Lower lobe of right lung (tissue), 2 donors: Measurements from ENCODE around the gene PTRH2. TPM values are rescaled to one million over a fixed set of nuclear protein-coding genes. Genes with fewer than 3 reads are reported as not detected.

Experiments
- ATAC-seq, 2 donors: fragments of 200-7000 bp; cut with Tn5 transposase; one replicate each; pipeline ENCODE4 v1.9.1; 2020 to 2022; ENCODE audit warnings: mild to moderate bottlenecking in 2 of 2, moderate library complexity in 2 of 2
- DNase-seq: peaks from one replicate; pipeline ENCODE4 v3.0.0-alpha.2; 2020
- H3K27ac ChIP-seq: fragments of 200-600 bp; one replicate; pipeline ENCODE4 v1.8.0; 2022
- H3K27me3 ChIP-seq: fragments of 200-600 bp; one replicate; pipeline ENCODE4 v1.8.0; 2022; ENCODE audit warnings: low read depth
- H3K36me3 ChIP-seq: fragments of 200-600 bp; one replicate; pipeline ENCODE4 v1.8.0; 2022; ENCODE audit warnings: mild to moderate bottlenecking
- H3K4me1 ChIP-seq: fragments of 200-600 bp; one replicate; pipeline ENCODE4 v1.8.0; 2022
- H3K4me3 ChIP-seq: fragments of 200-600 bp; one replicate; pipeline ENCODE4 v1.8.0; 2022; ENCODE audit warnings: mild to moderate bottlenecking
- H3K9me3 ChIP-seq: fragments of 200-600 bp; one replicate; pipeline ENCODE4 v1.8.0; 2022
- CTCF ChIP-seq: fragments of 200-600 bp; IDR thresholded peaks from one replicate; pipeline ENCODE4 v1.8.0; 2022; ENCODE audit warnings: antibody characterized with exemption, mild to moderate bottlenecking
- intact Hi-C: fragments of 100-400 bp; cut with DNase I; formaldehyde crosslinking; loops from one replicate; pipeline ENCODE4 v1.11.0; 2022
- total RNA-seq: library from RNA; stranded (reverse); fragmentation: NEBNext Ultra II Directional; extraction: Animal tissue kit (Norgen Biotek cat#: 25700); gene quantifications from one replicate; pipeline ENCODE4 v1.2.1, GENCODE V29; 2021
- donor health status: DM: no; HTN: yes; CAD: no; lungs with severe emphysema.

Gene PTRH2
- total RNA-seq, 1 donor from 2014 or later: 16.7 TPM

DNA sequence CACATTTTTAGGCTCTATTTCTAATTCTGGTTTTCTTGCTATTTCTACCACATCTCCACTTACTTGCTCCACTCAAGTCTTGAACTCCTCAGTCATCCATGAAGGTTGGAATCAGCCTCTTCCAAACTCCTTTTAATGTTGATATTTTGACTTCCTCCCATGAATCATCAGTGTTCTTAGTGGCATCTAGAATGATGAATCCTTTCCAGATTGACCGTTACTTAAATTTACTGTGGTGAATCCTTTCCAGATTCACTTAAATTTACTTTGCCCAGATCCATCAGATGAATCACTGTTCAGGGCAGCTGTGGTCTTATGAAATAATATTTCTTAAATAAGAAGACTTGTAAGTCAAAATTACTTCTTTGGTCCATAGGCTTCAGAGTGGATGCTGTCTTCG is 55.1 kb downstream of the PTRH2 start:
- H3K9me3 ChIP-seq: no peaks in the 10 kb centered on the region
- H3K4me3 ChIP-seq: no peak overlapping the region
- no peak for TF ChIP-seq CTCF
- DNase-seq: no peak
- H3K27me3 ChIP-seq: no peaks in the 10 kb centered on the region
- ATAC-seq: no peak
- peaks cover 98% of the 10 kb centered on the region for H3K36me3 ChIP-seq
- no peak overlapping the region for H3K27ac ChIP-seq
- intact Hi-C loops: no loop called here
- H3K4me1 ChIP-seq: no peaks in the 10 kb centered on the region

- H3K9me3 ChIP-seq: no peaks in the 10 kb centered on the region
- peaks cover 98% of the 10 kb centered on the region for H3K36me3 ChIP-seq
- intact Hi-C loops: no loop called here
- ATAC-seq (no peak), DNase-seq (no peak)
- no peak overlapping the region for H3K4me3 ChIP-seq
- no peak for TF ChIP-seq CTCF
- no peaks in the 10 kb centered on the region for H3K27me3 ChIP-seq
- no peaks in the 10 kb centered on the region for H3K4me1 ChIP-seq
- no peak overlapping the region for H3K27ac ChIP-seq
Observed at GRCh38 chr17:59651346-59651745, 55.9 kb downstream of the PTRH2 start.

DNA sequence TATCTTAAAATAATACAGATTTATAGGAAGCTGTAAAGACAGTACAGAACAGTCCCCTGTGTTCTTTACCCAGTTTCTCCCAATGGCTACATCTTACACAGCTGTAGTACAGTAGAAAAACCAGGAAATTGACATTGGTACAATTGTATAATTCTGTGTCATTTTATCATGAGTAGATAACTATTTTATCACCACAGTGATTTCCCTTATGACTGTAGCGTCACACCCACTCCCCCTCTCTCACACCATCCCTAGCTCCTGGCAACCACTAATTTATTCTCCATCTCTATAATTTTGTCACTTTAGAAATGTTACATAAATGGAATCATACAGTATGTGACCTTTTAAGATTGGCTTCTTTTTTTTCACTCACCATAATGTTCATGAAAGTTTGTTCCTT is 56.6 kb downstream of the PTRH2 start:
- intact Hi-C loops: no loop called here
- peaks cover 98% of the 10 kb centered on the region for H3K36me3 ChIP-seq

GRCh38 chr17:59649886-59650285 is 57.3 kb downstream of the PTRH2 start:
- no peak for ATAC-seq
- Histone ChIP-seq H3K4me1 (no peaks in the 10 kb centered on the region), H3K36me3 (peaks cover 98% of the 10 kb centered on the region), H3K27ac (no peak overlapping the region), H3K9me3 (no peaks in the 10 kb centered on the region), H3K4me3 (no peak overlapping the region), H3K27me3 (no peaks in the 10 kb centered on the region)
- TF ChIP-seq CTCF: no peak
- DNase-seq: no peak
- intact Hi-C loops: no loop called here

More for the DNA sequence above, 56.6 kb downstream of the PTRH2 start:
- TF ChIP-seq CTCF: no peak
- Histone ChIP-seq H3K4me1 (no peaks in the 10 kb centered on the region), H3K4me3 (no peak overlapping the region), H3K27me3 (no peaks in the 10 kb centered on the region), H3K27ac (no peak overlapping the region), H3K9me3 (no peaks in the 10 kb centered on the region)
- no peak for DNase-seq
- no peak for ATAC-seq

Other genes with a start within 250 kb of the PTRH2 start
- gene DHX40, start 141.8 kb downstream of the PTRH2 start, total RNA-seq: 32.3 TPM
- gene CLTC, start 87.5 kb downstream of the PTRH2 start, total RNA-seq: 220 TPM
- 176 TPM for gene VMP1, start 224 bp upstream of the PTRH2 start, total RNA-seq
- 14.7 TPM for gene TUBD1, start 185.5 kb upstream of the PTRH2 start, total RNA-seq
- gene RPS6KB1, start 185.7 kb upstream of the PTRH2 start, total RNA-seq: 29.0 TPM